Ovary (tissue), 3 donors: Measurements from ENCODE around the gene KCNJ10.

Experiments used
- EP300 ChIP-seq: sonication (generic); formaldehyde crosslinking; IDR thresholded peaks from one replicate; pipeline ENCODE4 v1.6.1; 2017; ENCODE audit warnings: antibody characterized with exemption
- POLR2A ChIP-seq: fragments of 450-650 bp; IDR thresholded peaks from one replicate; pipeline ENCODE4 v1.6.1; 2017; ENCODE audit warnings: antibody characterized with exemption, mild to moderate bottlenecking, moderate library complexity
- TF ChIP-seq, protein P1 (sequence below), 3 donors: fragments of 450-650 bp in 2 of 3; fragments of 200-600 bp in 1 of 3; IDR thresholded peaks; one replicate each; pipeline versions ENCODE4 v1.5.1 to v1.8.0; 2016 to 2022; ENCODE audit warnings: antibody characterized with exemption in 3 of 3, mild to moderate bottlenecking in 1 of 3
- donor health status: DM: no; HTN: no; CAD: no.

DNA sequence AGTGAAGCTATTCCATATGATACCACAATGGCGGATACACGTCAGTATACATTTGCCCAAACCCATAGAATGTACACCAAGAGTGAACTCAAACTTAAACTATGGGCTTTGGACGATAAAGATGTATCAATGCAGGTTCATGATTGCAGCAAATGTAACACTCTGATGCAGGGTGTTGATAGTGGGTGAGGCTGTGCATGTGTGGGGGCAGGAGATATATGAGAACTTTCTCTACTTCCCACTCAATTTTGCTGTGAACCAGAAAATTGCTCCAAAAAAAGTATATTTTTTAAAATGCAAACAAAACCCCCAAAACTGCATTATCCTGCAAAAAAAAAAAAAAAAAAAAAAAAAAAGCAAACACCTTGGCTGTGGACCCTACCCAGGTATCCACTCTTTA lies 49.0 kb upstream of the KCNJ10 start:
- TF ChIP-seq, protein P1, sequence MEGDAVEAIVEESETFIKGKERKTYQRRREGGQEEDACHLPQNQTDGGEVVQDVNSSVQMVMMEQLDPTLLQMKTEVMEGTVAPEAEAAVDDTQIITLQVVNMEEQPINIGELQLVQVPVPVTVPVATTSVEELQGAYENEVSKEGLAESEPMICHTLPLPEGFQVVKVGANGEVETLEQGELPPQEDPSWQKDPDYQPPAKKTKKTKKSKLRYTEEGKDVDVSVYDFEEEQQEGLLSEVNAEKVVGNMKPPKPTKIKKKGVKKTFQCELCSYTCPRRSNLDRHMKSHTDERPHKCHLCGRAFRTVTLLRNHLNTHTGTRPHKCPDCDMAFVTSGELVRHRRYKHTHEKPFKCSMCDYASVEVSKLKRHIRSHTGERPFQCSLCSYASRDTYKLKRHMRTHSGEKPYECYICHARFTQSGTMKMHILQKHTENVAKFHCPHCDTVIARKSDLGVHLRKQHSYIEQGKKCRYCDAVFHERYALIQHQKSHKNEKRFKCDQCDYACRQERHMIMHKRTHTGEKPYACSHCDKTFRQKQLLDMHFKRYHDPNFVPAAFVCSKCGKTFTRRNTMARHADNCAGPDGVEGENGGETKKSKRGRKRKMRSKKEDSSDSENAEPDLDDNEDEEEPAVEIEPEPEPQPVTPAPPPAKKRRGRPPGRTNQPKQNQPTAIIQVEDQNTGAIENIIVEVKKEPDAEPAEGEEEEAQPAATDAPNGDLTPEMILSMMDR (IDR thresholded peaks at IDR 0.05), result no peak
- TF ChIP-seq POLR2A (no peak), EP300 (no peak)
